GM23338 (cell line): ENCODE data around the gene DNAI1. TPM values are rescaled to one million over a fixed set of nuclear protein-coding genes. Genes with fewer than 3 reads are reported as not detected.

Experiments
- ATAC-seq: fragments of 200-7000 bp; cut with Tn5 transposase; 3 replicates; pipeline ENCODE4 v1.9.1; 2020
- DNase-seq: peaks from one replicate; pipeline ENCODE4 v3.0.0-alpha.2; 2015; ENCODE audit warnings: low spot score
- H2AFZ ChIP-seq: fragments of 200-600 bp; sonication (generic); 2 replicates; pipeline ENCODE4 v1.8.0; 2016; ENCODE audit warnings: antibody characterized with exemption, mild to moderate bottlenecking, moderate library complexity
- H3F3A ChIP-seq: fragments of 200-600 bp; sonication (generic); replicated peaks from 2 replicates; pipeline ENCODE4 v1.8.0; 2017; ENCODE audit warnings: antibody characterized with exemption, mixed run types, low read depth
- H3K27ac ChIP-seq: fragments of 200-600 bp; sonication (generic); 2 replicates; pipeline ENCODE4 v1.6.1; 2016; ENCODE audit warnings: low read depth
- H3K27me3 ChIP-seq: fragments of 200-600 bp; sonication (generic); 2 replicates; pipeline ENCODE4 v1.8.0; 2016; ENCODE audit warnings: mild to moderate bottlenecking, mixed run types, moderate library complexity; ENCODE audit not compliant: insufficient read depth
- H3K36me3 ChIP-seq: fragments of 200-600 bp; sonication (generic); 2 replicates; pipeline ENCODE4 v1.8.0; 2016; ENCODE audit warnings: mild to moderate bottlenecking; ENCODE audit not compliant: insufficient read depth
- H3K4me1 ChIP-seq: fragments of 200-600 bp; sonication (generic); 2 replicates; pipeline ENCODE4 v1.8.0; 2016; ENCODE audit warnings: mild to moderate bottlenecking, moderate library complexity; ENCODE audit not compliant: insufficient read depth
- H3K4me2 ChIP-seq: fragments of 200-600 bp; sonication (generic); 2 replicates; pipeline ENCODE4 v1.7.1; 2017; ENCODE audit warnings: mixed run types
- H3K4me3 ChIP-seq: fragments of 200-600 bp; sonication (generic); 2 replicates; pipeline ENCODE4 v1.6.1; 2016; ENCODE audit warnings: mixed run types
- H3K79me2 ChIP-seq: fragments of 200-600 bp; sonication (generic); replicated peaks from 2 replicates; pipeline ENCODE4 v1.8.0; 2017; ENCODE audit warnings: mild to moderate bottlenecking; ENCODE audit not compliant: insufficient read depth
- H3K9me2 ChIP-seq: fragments of 200-600 bp; sonication (generic); 2 replicates; pipeline ENCODE4 v1.8.0; 2017; ENCODE audit not compliant: insufficient read depth
- H4K20me1 ChIP-seq: fragments of 200-600 bp; sonication (generic); replicated peaks from 2 replicates; pipeline ENCODE4 v1.8.0; 2017; ENCODE audit warnings: mild to moderate bottlenecking; ENCODE audit not compliant: insufficient read depth
- H3K27ac Mint-ChIP-seq: 2 replicates; pipeline ENCODE4 v1.8.0; 2020; ENCODE audit warnings: inconsistent platforms, mild to moderate bottlenecking, moderate library complexity, mixed read lengths
- H3K27me3 Mint-ChIP-seq: 3 replicates; pipeline ENCODE4 v1.8.0; 2022; ENCODE audit warnings: low read depth, mild to moderate bottlenecking, moderate library complexity, mixed read lengths, inconsistent platforms; ENCODE audit not compliant: insufficient read depth, poor library complexity
- H3K36me3 Mint-ChIP-seq: 3 replicates; pipeline ENCODE4 v1.8.0; 2021; ENCODE audit warnings: low read depth, mild to moderate bottlenecking, inconsistent platforms, moderate library complexity, mixed read lengths
- H3K4me1 Mint-ChIP-seq: 3 replicates; pipeline ENCODE4 v1.8.0; 2020; ENCODE audit warnings: mild to moderate bottlenecking, inconsistent platforms, mixed read lengths
- H3K4me3 Mint-ChIP-seq: 3 replicates; pipeline ENCODE4 v1.8.0; 2021; ENCODE audit warnings: moderate library complexity, mild to moderate bottlenecking, inconsistent platforms, mixed read lengths
- H3K9me3 Mint-ChIP-seq: 3 replicates; pipeline ENCODE4 v1.8.0; 2020; ENCODE audit warnings: moderate library complexity, mild to moderate bottlenecking, inconsistent platforms, mixed read lengths
- CREB1 ChIP-seq: fragments of 250-450 bp; sonication (Bioruptor Pico); IDR thresholded peaks from 2 replicates; pipeline ENCODE4 v1.5.0; 2020; ENCODE audit warnings: low read depth, mild to moderate bottlenecking, moderate library complexity
- CTCF ChIP-seq, 2 experiments: fragments of 200-600 bp in 1 of 2; sonication (generic) in 1 of 2; conservative IDR thresholded peaks; 2 replicates each; pipeline versions ENCODE4 v1.5.1 to v1.6.1; 2016 to 2017; ENCODE audit warnings: antibody characterized with exemption in 2 of 2, low read depth in 2 of 2, mild to moderate bottlenecking in 2 of 2, moderate library complexity in 1 of 2
- EZH2 ChIP-seq: fragments of 200-600 bp; sonication (generic); IDR thresholded peaks from one replicate; pipeline ENCODE4 v1.8.0; 2017; ENCODE audit warnings: antibody characterized with exemption, mild to moderate bottlenecking, low read depth; ENCODE audit not compliant: unreplicated experiment
- JUNB ChIP-seq: IDR thresholded peaks from one replicate; pipeline ENCODE4 v1.6.1; 2016; ENCODE audit warnings: antibody characterized with exemption; ENCODE audit not compliant: unreplicated experiment
- NANOG ChIP-seq: IDR thresholded peaks from 2 replicates; pipeline ENCODE4 v1.6.1; 2016; ENCODE audit warnings: antibody characterized with exemption, borderline replicate concordance
- POLR2AphosphoS5 ChIP-seq: IDR thresholded peaks from 2 replicates; pipeline ENCODE4 v1.6.1; 2016; ENCODE audit warnings: antibody characterized with exemption, low read depth
- STAT1 ChIP-seq: IDR thresholded peaks from one replicate; pipeline ENCODE4 v1.6.1; 2016; ENCODE audit warnings: antibody characterized with exemption; ENCODE audit not compliant: unreplicated experiment
- ZNF331 ChIP-seq: fragments of 250-450 bp; sonication (Bioruptor Pico); IDR thresholded peaks from 2 replicates; pipeline ENCODE4 v1.5.0; 2020; ENCODE audit warnings: low read depth, mild to moderate bottlenecking, moderate library complexity
- polyA plus RNA-seq: library from polyadenylated mRNA; unstranded; fragments of >200 nt; fragmentation: Nextera tagmentation; extraction: Ambion mirVana; gene quantifications from 2 replicates; pipeline ENCODE4 v1.2.1, GENCODE V29; 2016
- total RNA-seq: library from RNA; depleted of rRNA; stranded (reverse); fragments of >200 nt; shearing (Covaris generic); gene quantifications from 2 replicates; pipeline ENCODE4 v1.2.3, GENCODE V29; 2014
- TF ChIP-seq, protein P1 (sequence below): fragments of 250-450 bp; sonication (Bioruptor Pico); IDR thresholded peaks from 2 replicates; pipeline ENCODE4 v1.5.0; 2020; ENCODE audit warnings: mild to moderate bottlenecking, moderate library complexity
- TF ChIP-seq, protein P2 (sequence below): IDR thresholded peaks from 2 replicates; pipeline ENCODE4 v1.6.1; 2016; ENCODE audit warnings: antibody characterized with exemption

DNAI1 gene
- total and polyA plus RNA-seq, 2 experiments from 2014 or later = 1.0 to 1.1 TPM

GRCh38 chr9:34518896-34519295, 60.3 kb downstream of the DNAI1 start:
- no peak overlapping the region for H3K4me3 ChIP-seq
- no peaks in the 10 kb centered on the region for H3F3A ChIP-seq
- TF ChIP-seq JUNB = no peak
- no peak for TF ChIP-seq STAT1
- TF ChIP-seq, protein P1, sequence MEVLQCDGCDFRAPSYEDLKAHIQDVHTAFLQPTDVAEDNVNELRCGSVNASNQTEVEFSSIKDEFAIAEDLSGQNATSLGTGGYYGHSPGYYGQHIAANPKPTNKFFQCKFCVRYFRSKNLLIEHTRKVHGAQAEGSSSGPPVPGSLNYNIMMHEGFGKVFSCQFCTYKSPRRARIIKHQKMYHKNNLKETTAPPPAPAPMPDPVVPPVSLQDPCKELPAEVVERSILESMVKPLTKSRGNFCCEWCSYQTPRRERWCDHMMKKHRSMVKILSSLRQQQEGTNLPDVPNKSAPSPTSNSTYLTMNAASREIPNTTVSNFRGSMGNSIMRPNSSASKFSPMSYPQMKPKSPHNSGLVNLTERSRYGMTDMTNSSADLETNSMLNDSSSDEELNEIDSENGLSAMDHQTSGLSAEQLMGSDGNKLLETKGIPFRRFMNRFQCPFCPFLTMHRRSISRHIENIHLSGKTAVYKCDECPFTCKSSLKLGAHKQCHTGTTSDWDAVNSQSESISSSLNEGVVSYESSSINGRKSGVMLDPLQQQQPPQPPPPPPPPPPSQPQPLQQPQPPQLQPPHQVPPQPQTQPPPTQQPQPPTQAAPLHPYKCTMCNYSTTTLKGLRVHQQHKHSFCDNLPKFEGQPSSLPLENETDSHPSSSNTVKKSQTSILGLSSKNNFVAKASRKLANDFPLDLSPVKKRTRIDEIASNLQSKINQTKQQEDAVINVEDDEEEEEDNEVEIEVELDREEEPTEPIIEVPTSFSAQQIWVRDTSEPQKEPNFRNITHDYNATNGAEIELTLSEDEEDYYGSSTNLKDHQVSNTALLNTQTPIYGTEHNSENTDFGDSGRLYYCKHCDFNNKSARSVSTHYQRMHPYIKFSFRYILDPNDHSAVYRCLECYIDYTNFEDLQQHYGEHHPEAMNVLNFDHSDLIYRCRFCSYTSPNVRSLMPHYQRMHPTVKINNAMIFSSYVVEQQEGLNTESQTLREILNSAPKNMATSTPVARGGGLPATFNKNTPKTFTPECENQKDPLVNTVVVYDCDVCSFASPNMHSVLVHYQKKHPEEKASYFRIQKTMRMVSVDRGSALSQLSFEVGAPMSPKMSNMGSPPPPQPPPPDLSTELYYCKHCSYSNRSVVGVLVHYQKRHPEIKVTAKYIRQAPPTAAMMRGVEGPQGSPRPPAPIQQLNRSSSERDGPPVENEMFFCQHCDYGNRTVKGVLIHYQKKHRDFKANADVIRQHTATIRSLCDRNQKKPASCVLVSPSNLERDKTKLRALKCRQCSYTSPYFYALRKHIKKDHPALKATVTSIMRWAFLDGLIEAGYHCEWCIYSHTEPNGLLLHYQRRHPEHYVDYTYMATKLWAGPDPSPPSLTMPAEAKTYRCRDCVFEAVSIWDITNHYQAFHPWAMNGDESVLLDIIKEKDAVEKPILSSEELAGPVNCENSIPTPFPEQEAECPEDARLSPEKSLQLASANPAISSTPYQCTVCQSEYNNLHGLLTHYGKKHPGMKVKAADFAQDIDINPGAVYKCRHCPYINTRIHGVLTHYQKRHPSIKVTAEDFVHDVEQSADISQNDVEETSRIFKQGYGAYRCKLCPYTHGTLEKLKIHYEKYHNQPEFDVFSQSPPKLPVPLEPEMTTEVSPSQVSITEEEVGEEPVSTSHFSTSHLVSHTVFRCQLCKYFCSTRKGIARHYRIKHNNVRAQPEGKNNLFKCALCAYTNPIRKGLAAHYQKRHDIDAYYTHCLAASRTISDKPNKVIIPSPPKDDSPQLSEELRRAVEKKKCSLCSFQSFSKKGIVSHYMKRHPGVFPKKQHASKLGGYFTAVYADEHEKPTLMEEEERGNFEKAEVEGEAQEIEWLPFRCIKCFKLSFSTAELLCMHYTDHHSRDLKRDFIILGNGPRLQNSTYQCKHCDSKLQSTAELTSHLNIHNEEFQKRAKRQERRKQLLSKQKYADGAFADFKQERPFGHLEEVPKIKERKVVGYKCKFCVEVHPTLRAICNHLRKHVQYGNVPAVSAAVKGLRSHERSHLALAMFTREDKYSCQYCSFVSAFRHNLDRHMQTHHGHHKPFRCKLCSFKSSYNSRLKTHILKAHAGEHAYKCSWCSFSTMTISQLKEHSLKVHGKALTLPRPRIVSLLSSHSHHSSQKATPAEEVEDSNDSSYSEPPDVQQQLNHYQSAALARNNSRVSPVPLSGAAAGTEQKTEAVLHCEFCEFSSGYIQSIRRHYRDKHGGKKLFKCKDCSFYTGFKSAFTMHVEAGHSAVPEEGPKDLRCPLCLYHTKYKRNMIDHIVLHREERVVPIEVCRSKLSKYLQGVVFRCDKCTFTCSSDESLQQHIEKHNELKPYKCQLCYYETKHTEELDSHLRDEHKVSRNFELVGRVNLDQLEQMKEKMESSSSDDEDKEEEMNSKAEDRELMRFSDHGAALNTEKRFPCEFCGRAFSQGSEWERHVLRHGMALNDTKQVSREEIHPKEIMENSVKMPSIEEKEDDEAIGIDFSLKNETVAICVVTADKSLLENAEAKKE (CRISPR knock-in tag) = no peak
- TF ChIP-seq CTCF (conservative IDR thresholded peaks at IDR 0.05; ENCODE audit: low read depth in 2 of 2) = no peak
- TF ChIP-seq CREB1 = no peak
- TF ChIP-seq, protein P2, sequence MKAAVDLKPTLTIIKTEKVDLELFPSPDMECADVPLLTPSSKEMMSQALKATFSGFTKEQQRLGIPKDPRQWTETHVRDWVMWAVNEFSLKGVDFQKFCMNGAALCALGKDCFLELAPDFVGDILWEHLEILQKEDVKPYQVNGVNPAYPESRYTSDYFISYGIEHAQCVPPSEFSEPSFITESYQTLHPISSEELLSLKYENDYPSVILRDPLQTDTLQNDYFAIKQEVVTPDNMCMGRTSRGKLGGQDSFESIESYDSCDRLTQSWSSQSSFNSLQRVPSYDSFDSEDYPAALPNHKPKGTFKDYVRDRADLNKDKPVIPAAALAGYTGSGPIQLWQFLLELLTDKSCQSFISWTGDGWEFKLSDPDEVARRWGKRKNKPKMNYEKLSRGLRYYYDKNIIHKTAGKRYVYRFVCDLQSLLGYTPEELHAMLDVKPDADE = no peak
- TF ChIP-seq EZH2 = no peak
- TF ChIP-seq POLR2AphosphoS5 = no peak
- no peak for TF ChIP-seq ZNF331 (CRISPR knock-in tag)
- TF ChIP-seq NANOG = no peak
- H3K4me1 ChIP-seq = peaks cover 6% of the 10 kb centered on the region
- Mint-ChIP-seq H3K27ac (no peak overlapping the region), H3K9me3 (no peaks in the 10 kb centered on the region; the same call in 2 of the 3 replicates), H3K27me3 (peaks cover 17% of the 10 kb centered on the region), H3K4me1 (peaks cover 13% of the 10 kb centered on the region), H3K4me3 (no peak overlapping the region), H3K36me3 (no peaks in the 10 kb centered on the region; the same call in 2 of the 3 replicates)
- DNase-seq = no peak
- H3K27me3 ChIP-seq = peaks cover 14% of the 10 kb centered on the region
- H4K20me1 ChIP-seq = no peaks in the 10 kb centered on the region
- no peaks in the 10 kb centered on the region for H3K36me3 ChIP-seq
- H3K9me2 ChIP-seq = no peaks in the 10 kb centered on the region; the same call in 1 of the 2 replicates
- no peak overlapping the region for H3K4me2 ChIP-seq
- H3K79me2 ChIP-seq = no peaks in the 10 kb centered on the region
- H3K27ac ChIP-seq = no peak overlapping the region
- ATAC-seq = no peak
- no peak overlapping the region for H2AFZ ChIP-seq
